K562 (cell line): ENCODE results near the gene TRMT1. TPM values are rescaled to one million over a fixed set of nuclear protein-coding genes. Genes with fewer than 3 reads are reported as not detected.
A peak's percentile ranks its signal among the peaks of the same experiment; 100 is the strongest.

Experiments
- CEBPB ChIP-seq: fragments of 450-650 bp; IDR thresholded peaks from 2 replicates; pipeline ENCODE4 v1.6.1; 2016; ENCODE audit warnings: missing genetic modification characterization, missing compliant biosample characterization
- CEBPG ChIP-seq, 3 experiments: fragments of 200-800 bp in 1 of 3; sonication (Bioruptor generic) in 1 of 3; sonication (generic) in 1 of 3; formaldehyde crosslinking in 1 of 3; IDR thresholded peaks in 2 of 3; conservative IDR thresholded peaks in 1 of 3; 2 replicates each; pipeline versions ENCODE4 v1.6.1 to v1.8.0; 2016 to 2022; ENCODE audit warnings: missing compliant biosample characterization in 2 of 3, missing genetic modification characterization in 2 of 3, mild to moderate bottlenecking in 1 of 3, missing genetic modification reagents in 1 of 3
- CHAMP1 ChIP-seq: fragments of 450-650 bp; IDR thresholded peaks from 2 replicates; pipeline ENCODE4 v1.6.1; 2016; ENCODE audit warnings: mild to moderate bottlenecking
- CTCFL ChIP-seq: IDR thresholded peaks from 2 replicates; pipeline ENCODE4 v1.6.1; 2011; ENCODE audit warnings: borderline replicate concordance, low read depth, mild to moderate bottlenecking, moderate library complexity, low read length; ENCODE audit not compliant: insufficient read depth, poor library complexity, severe bottlenecking
- ELF2 ChIP-seq: fragments of 250-450 bp; sonication (Bioruptor Pico); IDR thresholded peaks from 2 replicates; pipeline ENCODE4 v1.5.0; 2021; ENCODE audit warnings: mild to moderate bottlenecking
- ETV1 ChIP-seq: fragments of 450-650 bp; conservative IDR thresholded peaks from 2 replicates; pipeline ENCODE4 v1.6.1; 2016; ENCODE audit warnings: missing genetic modification characterization, control low read depth, low read depth, missing compliant biosample characterization
- FOXM1 ChIP-seq, 2 experiments: fragments of 450-650 bp in 1 of 2; sonication (generic) in 1 of 2; formaldehyde crosslinking in 1 of 2; IDR thresholded peaks; 2 replicates each; pipeline versions ENCODE4 v1.6.1 to v1.9.0; 2017 to 2022; ENCODE audit warnings: low read depth in 2 of 2, mild to moderate bottlenecking in 2 of 2, missing genetic modification reagents in 1 of 2, moderate library complexity in 1 of 2
- HDAC2 ChIP-seq: fragments of 450-650 bp; IDR thresholded peaks from 2 replicates; pipeline ENCODE4 v1.6.1; 2016; ENCODE audit warnings: mild to moderate bottlenecking
- MYNN ChIP-seq, 2 experiments: sonication (generic); formaldehyde crosslinking in 1 of 2; IDR thresholded peaks; 2 replicates each; pipeline versions ENCODE4 v1.5.0 to v1.6.1; 2016 to 2020; ENCODE audit warnings: antibody characterized with exemption in 1 of 2, missing genetic modification reagents in 1 of 2
- OTX1 ChIP-seq: fragments of 450-650 bp; formaldehyde crosslinking; IDR thresholded peaks from 2 replicates; pipeline ENCODE4 v1.4.0; 2022; ENCODE audit warnings: mild to moderate bottlenecking
- PML ChIP-seq: IDR thresholded peaks from 2 replicates; pipeline ENCODE4 v1.6.1; 2012; ENCODE audit warnings: low read length, inconsistent platforms
- SOX6 ChIP-seq: fragments of 450-650 bp; IDR thresholded peaks from 2 replicates; pipeline ENCODE4 v1.6.1; 2014; ENCODE audit warnings: mild to moderate bottlenecking
- SREBF1 ChIP-seq: fragments of 150-350 bp; IDR thresholded peaks from 2 replicates; pipeline ENCODE4 v1.6.1; 2014; ENCODE audit warnings: antibody characterized with exemption, low read depth, low read length, borderline replicate concordance
- SRF ChIP-seq, 2 experiments: fragments of 250-450, 450-650 bp in 1 of 2; sonication (Bioruptor Pico) in 1 of 2; sonication (generic) in 1 of 2; formaldehyde crosslinking; IDR thresholded peaks; 2 replicates each; pipeline versions ENCODE4 v1.5.0 to v1.5.1; 2020 to 2022; ENCODE audit warnings: mild to moderate bottlenecking in 1 of 2, missing genetic modification reagents in 1 of 2
- ZKSCAN1 ChIP-seq: fragments of 150-350 bp; IDR thresholded peaks from 2 replicates; pipeline ENCODE4 v1.6.1; 2016; ENCODE audit warnings: low read depth, low read length
- ZNF134 ChIP-seq: fragments of 250-450 bp; sonication (Bioruptor Pico); conservative IDR thresholded peaks from 2 replicates; pipeline ENCODE4 v1.4.0; 2020
- ZNF184 ChIP-seq: sonication (generic); formaldehyde crosslinking; IDR thresholded peaks from 2 replicates; pipeline ENCODE4 v1.5.0; 2020; ENCODE audit warnings: missing genetic modification reagents
- ZNF77 ChIP-seq: fragments of 250-450 bp; sonication (Bioruptor Pico); IDR thresholded peaks from 2 replicates; pipeline ENCODE4 v1.5.0; 2020
- polyA plus RNA-seq, 8 experiments: library from polyadenylated mRNA; depleted of rRNA in 4 of 8; stranded (reverse) in 5 of 8; unstranded in 3 of 8; fragments of >200 nt; fragmentation: Nextera tagmentation in 2 of 8; fragmentation: Illumina TruSeq in 1 of 8; extraction: Ambion mirVana in 2 of 8; extraction: Trizol in 1 of 8; gene quantifications; 2 replicates each; pipeline versions ENCODE4 v1.2.1 to v1.2.3, GENCODE V29; 2011 to 2014; ENCODE audit warnings: inconsistent platforms in 1 of 8, missing spikeins in 1 of 8
- total RNA-seq, 7 experiments: library from RNA; depleted of rRNA in 6 of 7; stranded (reverse); fragments of >200 nt in 6 of 7; fragmentation: Illumina TruSeq in 2 of 7; extraction: Trizol in 2 of 7; gene quantifications; 2 replicates each; pipeline versions ENCODE4 v1.2.1 to v1.2.3, GENCODE V29; 2011 to 2021; ENCODE audit warnings: low replicate concordance in 1 of 7
- TF ChIP-seq, protein P1 (sequence below): fragments of 450-650 bp; formaldehyde crosslinking; IDR thresholded peaks from 2 replicates; pipeline ENCODE4 v1.4.0; 2022; ENCODE audit warnings: mild to moderate bottlenecking, moderate library complexity
- TF ChIP-seq, protein P2 (sequence below): fragments of 150-350 bp; conservative IDR thresholded peaks from 2 replicates; pipeline ENCODE4 v1.6.1; 2014; ENCODE audit warnings: low read length

TRMT1 gene
- total and polyA plus RNA-seq, 9 of the 15 experiments (the other 6 are each of a cell fraction or from before 2014, with no cell fraction given) = 5.8 to 158 (median 54.3) TPM

GRCh38 chr19:13154241-13154778 is 37.8 kb upstream of the TRMT1 start (continued):
- TF ChIP-seq, protein P1, sequence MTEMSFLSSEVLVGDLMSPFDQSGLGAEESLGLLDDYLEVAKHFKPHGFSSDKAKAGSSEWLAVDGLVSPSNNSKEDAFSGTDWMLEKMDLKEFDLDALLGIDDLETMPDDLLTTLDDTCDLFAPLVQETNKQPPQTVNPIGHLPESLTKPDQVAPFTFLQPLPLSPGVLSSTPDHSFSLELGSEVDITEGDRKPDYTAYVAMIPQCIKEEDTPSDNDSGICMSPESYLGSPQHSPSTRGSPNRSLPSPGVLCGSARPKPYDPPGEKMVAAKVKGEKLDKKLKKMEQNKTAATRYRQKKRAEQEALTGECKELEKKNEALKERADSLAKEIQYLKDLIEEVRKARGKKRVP (CRISPR knock-in tag) = peak; percentile 81
- TF ChIP-seq FOXM1 (IDR thresholded peaks at IDR 0.05; ENCODE audit: low read depth) = no peak
- no peak for TF ChIP-seq FOXM1 (CRISPR knock-in tag; IDR thresholded peaks at IDR 0.05; ENCODE audit: low read depth)
- TF ChIP-seq CEBPB (tag) = peak; percentile 86
- peak; percentile 5; the same call in 1 of the 2 replicates for TF ChIP-seq PML
- TF ChIP-seq SREBF1 = no peak
- TF ChIP-seq SOX6 = peak; percentile 35; the same call in 1 of the 2 replicates
- no peak for TF ChIP-seq ZKSCAN1
- TF ChIP-seq, protein P2, sequence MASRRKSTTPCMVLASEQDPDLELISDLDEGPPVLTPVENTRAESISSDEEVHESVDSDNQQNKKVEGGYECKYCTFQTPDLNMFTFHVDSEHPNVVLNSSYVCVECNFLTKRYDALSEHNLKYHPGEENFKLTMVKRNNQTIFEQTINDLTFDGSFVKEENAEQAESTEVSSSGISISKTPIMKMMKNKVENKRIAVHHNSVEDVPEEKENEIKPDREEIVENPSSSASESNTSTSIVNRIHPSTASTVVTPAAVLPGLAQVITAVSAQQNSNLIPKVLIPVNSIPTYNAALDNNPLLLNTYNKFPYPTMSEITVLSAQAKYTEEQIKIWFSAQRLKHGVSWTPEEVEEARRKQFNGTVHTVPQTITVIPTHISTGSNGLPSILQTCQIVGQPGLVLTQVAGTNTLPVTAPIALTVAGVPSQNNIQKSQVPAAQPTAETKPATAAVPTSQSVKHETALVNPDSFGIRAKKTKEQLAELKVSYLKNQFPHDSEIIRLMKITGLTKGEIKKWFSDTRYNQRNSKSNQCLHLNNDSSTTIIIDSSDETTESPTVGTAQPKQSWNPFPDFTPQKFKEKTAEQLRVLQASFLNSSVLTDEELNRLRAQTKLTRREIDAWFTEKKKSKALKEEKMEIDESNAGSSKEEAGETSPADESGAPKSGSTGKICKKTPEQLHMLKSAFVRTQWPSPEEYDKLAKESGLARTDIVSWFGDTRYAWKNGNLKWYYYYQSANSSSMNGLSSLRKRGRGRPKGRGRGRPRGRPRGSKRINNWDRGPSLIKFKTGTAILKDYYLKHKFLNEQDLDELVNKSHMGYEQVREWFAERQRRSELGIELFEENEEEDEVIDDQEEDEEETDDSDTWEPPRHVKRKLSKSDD = no peak
- TF ChIP-seq HDAC2 = peak; percentile 57
- TF ChIP-seq ZNF184 = no peak
- no peak for TF ChIP-seq ZNF134 (CRISPR knock-in tag)
- TF ChIP-seq ZNF77 (CRISPR knock-in tag) = no peak
- peak; percentile 92 for TF ChIP-seq CEBPG (CRISPR knock-in tag; IDR thresholded peaks at IDR 0.05)
- peak; percentile 86 to 92 for TF ChIP-seq CEBPG (tag; conservative IDR thresholded peaks at IDR 0.05 in 1 of 2, IDR thresholded peaks at IDR 0.05 in 1 of 2)
- TF ChIP-seq ELF2 = no peak
- TF ChIP-seq CTCFL = no peak
- no peak for TF ChIP-seq CHAMP1
- peak; percentile 79 for TF ChIP-seq ETV1
- TF ChIP-seq SRF (CRISPR knock-in tag; IDR thresholded peaks at IDR 0.05) = peak in 1 of 2 experiments; percentile 47; a peak in 1 of 4 replicates
- peak; percentile 57; the same call in 1 of the 2 replicates for TF ChIP-seq MYNN (IDR thresholded peaks at IDR 0.05)
- TF ChIP-seq MYNN (CRISPR knock-in tag; IDR thresholded peaks at IDR 0.05) = no peak
- 0 out of 2 replicates have a peak, but pooled peaks have one; percentile 1 for TF ChIP-seq OTX1 (CRISPR knock-in tag)
